NCI-H2171 treated with DMSO at 0.1 percent for 48 hours (cell line): ENCODE measurements around the gene MYL12B.
"Not testable (repeated sequence)": the region's sequence is repeated elsewhere in the genome, so short reads cannot be mapped to it uniquely, and the experiment has no call there.

Source experiments
- DNase-seq: peaks from one replicate; lab custom pipeline; 2025; lab: John Stamatoyannopoulos, UW

The MYL12B gene

GRCh38 chr18:3297025-3297984 lies 35.4 kb downstream of the MYL12B start:
- DNase-seq = peak; percentile 96

GRCh38 chr18:3304832-3305231 lies 42.9 kb downstream of the MYL12B start:
- DNase-seq = no peak

GRCh38 chr18:3305354-3305762 lies 43.4 kb downstream of the MYL12B start:
- DNase-seq = no peak

GRCh38 chr18:3305933-3306332 lies 44.0 kb downstream of the MYL12B start:
- DNase-seq = no peak

- no peak for DNase-seq
These were observed 44.5 kb downstream of the MYL12B start for GRCh38 chr18:3306391-3306790.

- DNase-seq = no peak
These were observed 51.8 kb downstream of the MYL12B start for GRCh38 chr18:3313685-3314084.

GRCh38 chr18:3315344-3315743 lies 53.4 kb downstream of the MYL12B start:
- DNase-seq = not testable (repeated sequence)

- no peak for DNase-seq
These were observed 57.5 kb downstream of the MYL12B start for GRCh38 chr18:3319399-3319798.

GRCh38 chr18:3319894-3320454 lies 58.0 kb downstream of the MYL12B start:
- no peak for DNase-seq

GRCh38 chr18:3321133-3321812 lies 59.3 kb downstream of the MYL12B start:
- peak; percentile 11 for DNase-seq

GRCh38 chr18:3323900-3324299 lies 62.0 kb downstream of the MYL12B start:
- no peak for DNase-seq
